Measurements from ENCODE around the gene STK26.

STK26 gene

DNA sequence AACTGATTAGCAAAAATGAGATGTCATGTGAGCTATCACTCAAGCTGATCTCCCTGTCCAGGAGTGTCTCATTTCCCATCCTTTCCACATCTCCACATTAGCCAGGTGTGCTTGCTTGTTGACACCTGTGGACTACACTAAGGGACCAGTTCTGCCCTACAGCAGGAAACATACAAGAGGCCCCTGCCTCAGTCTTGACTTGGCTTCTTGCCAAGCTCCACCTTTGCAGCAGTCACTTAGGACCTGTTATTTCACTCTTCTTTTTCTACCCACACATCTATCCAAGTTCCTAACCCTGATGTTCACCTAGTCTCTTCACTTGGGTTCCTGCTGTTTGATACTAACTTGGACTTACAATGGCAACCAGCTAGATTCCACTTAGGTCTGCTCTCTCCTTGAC lies 91.5 kb downstream of the STK26 start:
- H3K4me3 ChIP-seq (replicated peaks; ENCODE audit: insufficient read depth, low read length) = no peak overlapping the region
- no peak overlapping the region for H3K27ac ChIP-seq (replicated peaks)
- no peaks in the 10 kb centered on the region for H3K27me3 ChIP-seq (ENCODE audit: insufficient read depth, poor library complexity, severe bottlenecking)
- no peak for TF ChIP-seq SPI1 (IDR thresholded peaks at IDR 0.05; ENCODE audit: borderline replicate concordance, low read depth)
- no peak for TF ChIP-seq GABPA (IDR thresholded peaks at IDR 0.05; ENCODE audit: low read depth)
- TF ChIP-seq POLR2AphosphoS5 (IDR thresholded peaks at IDR 0.05; ENCODE audit: low read depth) = no peak
- TF ChIP-seq, protein P1, sequence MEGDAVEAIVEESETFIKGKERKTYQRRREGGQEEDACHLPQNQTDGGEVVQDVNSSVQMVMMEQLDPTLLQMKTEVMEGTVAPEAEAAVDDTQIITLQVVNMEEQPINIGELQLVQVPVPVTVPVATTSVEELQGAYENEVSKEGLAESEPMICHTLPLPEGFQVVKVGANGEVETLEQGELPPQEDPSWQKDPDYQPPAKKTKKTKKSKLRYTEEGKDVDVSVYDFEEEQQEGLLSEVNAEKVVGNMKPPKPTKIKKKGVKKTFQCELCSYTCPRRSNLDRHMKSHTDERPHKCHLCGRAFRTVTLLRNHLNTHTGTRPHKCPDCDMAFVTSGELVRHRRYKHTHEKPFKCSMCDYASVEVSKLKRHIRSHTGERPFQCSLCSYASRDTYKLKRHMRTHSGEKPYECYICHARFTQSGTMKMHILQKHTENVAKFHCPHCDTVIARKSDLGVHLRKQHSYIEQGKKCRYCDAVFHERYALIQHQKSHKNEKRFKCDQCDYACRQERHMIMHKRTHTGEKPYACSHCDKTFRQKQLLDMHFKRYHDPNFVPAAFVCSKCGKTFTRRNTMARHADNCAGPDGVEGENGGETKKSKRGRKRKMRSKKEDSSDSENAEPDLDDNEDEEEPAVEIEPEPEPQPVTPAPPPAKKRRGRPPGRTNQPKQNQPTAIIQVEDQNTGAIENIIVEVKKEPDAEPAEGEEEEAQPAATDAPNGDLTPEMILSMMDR (IDR thresholded peaks at IDR 0.05; ENCODE audit: insufficient read depth, low read length) = no peak
- TF ChIP-seq, protein P2, sequence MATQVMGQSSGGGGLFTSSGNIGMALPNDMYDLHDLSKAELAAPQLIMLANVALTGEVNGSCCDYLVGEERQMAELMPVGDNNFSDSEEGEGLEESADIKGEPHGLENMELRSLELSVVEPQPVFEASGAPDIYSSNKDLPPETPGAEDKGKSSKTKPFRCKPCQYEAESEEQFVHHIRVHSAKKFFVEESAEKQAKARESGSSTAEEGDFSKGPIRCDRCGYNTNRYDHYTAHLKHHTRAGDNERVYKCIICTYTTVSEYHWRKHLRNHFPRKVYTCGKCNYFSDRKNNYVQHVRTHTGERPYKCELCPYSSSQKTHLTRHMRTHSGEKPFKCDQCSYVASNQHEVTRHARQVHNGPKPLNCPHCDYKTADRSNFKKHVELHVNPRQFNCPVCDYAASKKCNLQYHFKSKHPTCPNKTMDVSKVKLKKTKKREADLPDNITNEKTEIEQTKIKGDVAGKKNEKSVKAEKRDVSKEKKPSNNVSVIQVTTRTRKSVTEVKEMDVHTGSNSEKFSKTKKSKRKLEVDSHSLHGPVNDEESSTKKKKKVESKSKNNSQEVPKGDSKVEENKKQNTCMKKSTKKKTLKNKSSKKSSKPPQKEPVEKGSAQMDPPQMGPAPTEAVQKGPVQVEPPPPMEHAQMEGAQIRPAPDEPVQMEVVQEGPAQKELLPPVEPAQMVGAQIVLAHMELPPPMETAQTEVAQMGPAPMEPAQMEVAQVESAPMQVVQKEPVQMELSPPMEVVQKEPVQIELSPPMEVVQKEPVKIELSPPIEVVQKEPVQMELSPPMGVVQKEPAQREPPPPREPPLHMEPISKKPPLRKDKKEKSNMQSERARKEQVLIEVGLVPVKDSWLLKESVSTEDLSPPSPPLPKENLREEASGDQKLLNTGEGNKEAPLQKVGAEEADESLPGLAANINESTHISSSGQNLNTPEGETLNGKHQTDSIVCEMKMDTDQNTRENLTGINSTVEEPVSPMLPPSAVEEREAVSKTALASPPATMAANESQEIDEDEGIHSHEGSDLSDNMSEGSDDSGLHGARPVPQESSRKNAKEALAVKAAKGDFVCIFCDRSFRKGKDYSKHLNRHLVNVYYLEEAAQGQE (IDR thresholded peaks at IDR 0.05; ENCODE audit: insufficient replicate concordance, low read depth) = no peak
- no peak for DNase-seq (ENCODE audit: low read depth in 1 of 2, low spot score in 1 of 2)

DNA sequence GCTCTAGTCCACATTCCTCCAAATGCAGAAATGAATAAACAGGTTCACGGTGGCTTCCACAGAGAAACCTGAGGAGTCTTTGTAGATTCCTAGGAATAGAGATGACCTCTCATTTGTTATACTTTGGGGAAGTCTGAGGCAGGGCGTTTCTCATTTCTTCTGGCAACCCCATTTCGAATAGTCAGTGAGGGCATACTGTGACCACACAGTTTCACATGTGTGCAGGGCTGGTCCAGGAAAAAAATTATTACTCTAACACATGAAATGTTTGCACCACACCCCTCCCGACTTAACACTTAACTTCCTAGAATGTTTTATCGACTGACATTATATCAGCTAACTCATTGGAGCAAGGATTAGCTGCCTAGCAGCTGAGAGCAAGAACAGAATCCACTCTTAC lies 92.7 kb downstream of the STK26 start:
- Histone ChIP-seq H3K27ac (replicated peaks) (no peak overlapping the region), H3K4me3 (replicated peaks; ENCODE audit: insufficient read depth, low read length) (no peak overlapping the region), H3K27me3 (ENCODE audit: insufficient read depth, poor library complexity, severe bottlenecking) (no peaks in the 10 kb centered on the region)
- DNase-seq (ENCODE audit: low read depth in 1 of 2, low spot score in 1 of 2) = no peak
- TF ChIP-seq, protein P2 (IDR thresholded peaks at IDR 0.05; ENCODE audit: insufficient replicate concordance, low read depth) = no peak
- TF ChIP-seq GABPA (IDR thresholded peaks at IDR 0.05; ENCODE audit: low read depth) (no peak), POLR2AphosphoS5 (IDR thresholded peaks at IDR 0.05; ENCODE audit: low read depth) (no peak), SPI1 (IDR thresholded peaks at IDR 0.05; ENCODE audit: borderline replicate concordance, low read depth) (no peak)
- TF ChIP-seq, protein P1 (IDR thresholded peaks at IDR 0.05; ENCODE audit: insufficient read depth, low read length) = no peak

DNA sequence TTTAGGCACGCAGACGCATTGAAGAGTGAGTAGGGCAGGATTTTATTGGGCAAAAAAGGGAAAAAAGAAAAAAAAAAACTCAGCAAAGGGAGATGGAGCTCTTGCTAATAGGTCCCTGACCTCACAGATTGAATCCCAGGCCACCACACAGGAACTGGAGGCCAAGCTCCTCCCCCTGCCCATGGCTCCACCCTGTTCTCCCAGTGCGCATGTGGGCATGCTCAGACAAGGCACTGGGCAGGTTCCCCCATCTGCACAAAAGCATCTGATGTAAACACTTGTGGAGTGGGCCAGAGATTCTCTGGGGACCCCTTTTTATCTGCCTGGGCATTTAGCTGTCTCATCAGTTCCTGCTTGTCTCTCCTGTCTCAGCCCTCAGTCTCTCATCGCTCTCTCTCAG lies 95.3 kb downstream of the STK26 start:
- TF ChIP-seq SPI1 (IDR thresholded peaks at IDR 0.05; ENCODE audit: borderline replicate concordance, low read depth) (no peak), POLR2AphosphoS5 (IDR thresholded peaks at IDR 0.05; ENCODE audit: low read depth) (no peak)
- no peaks in the 10 kb centered on the region for H3K27me3 ChIP-seq (ENCODE audit: insufficient read depth, poor library complexity, severe bottlenecking)
- H3K27ac ChIP-seq (replicated peaks) = no peak overlapping the region
- no peak overlapping the region for H3K4me3 ChIP-seq (replicated peaks; ENCODE audit: insufficient read depth, low read length)
- no peak for DNase-seq (ENCODE audit: low read depth in 1 of 2, low spot score in 1 of 2)

DNA sequence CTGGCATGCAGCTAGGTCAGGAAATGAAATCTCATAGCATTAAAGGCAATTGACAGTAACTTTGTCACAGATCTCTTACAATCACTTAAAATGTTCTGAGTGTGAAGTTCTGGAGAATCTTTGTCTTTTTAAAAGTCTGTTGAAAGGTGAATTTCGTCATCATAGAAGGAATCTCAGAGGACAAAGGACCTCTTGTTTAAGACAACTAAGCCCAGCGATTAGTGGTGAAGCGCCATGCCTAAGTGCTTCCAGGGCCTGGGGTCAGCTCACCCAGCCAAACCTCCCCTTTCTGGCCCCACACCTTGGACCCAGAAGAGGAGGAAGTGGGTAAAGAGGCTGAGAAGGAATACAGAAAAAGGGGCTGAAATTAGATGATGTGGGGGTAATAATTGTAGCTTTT lies 96.2 kb downstream of the STK26 start:
- TF ChIP-seq, protein P1 (IDR thresholded peaks at IDR 0.05; ENCODE audit: insufficient read depth, low read length) = no peak
- TF ChIP-seq, protein P2 (IDR thresholded peaks at IDR 0.05; ENCODE audit: insufficient replicate concordance, low read depth) = no peak
- TF ChIP-seq SPI1 (IDR thresholded peaks at IDR 0.05; ENCODE audit: borderline replicate concordance, low read depth) (no peak), GABPA (IDR thresholded peaks at IDR 0.05; ENCODE audit: low read depth) (no peak), POLR2AphosphoS5 (IDR thresholded peaks at IDR 0.05; ENCODE audit: low read depth) (no peak)
- no peak overlapping the region for H3K27ac ChIP-seq (replicated peaks)
- no peak overlapping the region for H3K4me3 ChIP-seq (replicated peaks; ENCODE audit: insufficient read depth, low read length)
- H3K27me3 ChIP-seq (ENCODE audit: insufficient read depth, poor library complexity, severe bottlenecking) = no peaks in the 10 kb centered on the region
- no peak for DNase-seq (ENCODE audit: low read depth in 1 of 2, low spot score in 1 of 2)
